Measurements from ENCODE around the gene CATSPER3. TPM values are rescaled to one million over a fixed set of nuclear protein-coding genes. Genes with fewer than 3 reads are reported as not detected.

The CATSPER3 gene
- total and polyA plus RNA-seq, 3 donors from 2014 or later = 11.8 to 56.6 (median 21.7) TPM

DNA sequence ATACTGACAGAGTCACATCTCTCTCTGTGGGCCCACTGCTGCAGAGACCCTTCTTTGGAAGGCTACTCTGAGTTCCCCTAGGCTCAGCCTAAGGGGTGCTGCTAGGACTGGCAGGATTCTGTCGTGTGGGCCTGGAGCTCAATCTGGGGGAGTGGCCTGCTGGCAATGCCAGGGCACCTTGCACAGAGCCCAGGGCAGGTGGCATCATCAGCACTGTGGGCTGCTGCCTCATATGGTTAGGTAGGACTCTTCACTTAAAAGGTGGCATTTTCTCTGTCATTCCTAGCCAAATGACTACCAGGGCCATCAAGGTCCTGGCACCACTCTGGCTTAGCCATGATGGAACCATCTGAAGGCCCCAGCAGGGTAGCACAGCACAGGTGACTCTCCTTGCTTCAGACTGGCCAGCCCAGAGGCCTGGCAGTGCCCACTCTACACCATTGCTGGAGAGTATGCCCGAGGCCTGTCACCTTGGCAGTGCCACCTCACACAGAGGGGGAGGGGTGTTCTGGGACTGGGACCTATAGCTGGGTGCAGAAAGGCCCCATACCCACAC is 44.4 kb downstream of the CATSPER3 start:
- no peak overlapping the region for H3K4me3 ChIP-seq
- H3K36me3 ChIP-seq (ENCODE audit: low read depth, missing control alignments) = no peaks in the 10 kb centered on the region
- H3K9me3 ChIP-seq = no peaks in the 10 kb centered on the region
- H3K27me3 ChIP-seq = no peaks in the 10 kb centered on the region
- DNase-seq = no peak
- H3K27ac ChIP-seq = no peak overlapping the region
- H3K4me1 ChIP-seq = no peaks in the 10 kb centered on the region
- 94 to 100% methylated on average over 1 to 2 of the region's 2 CpGs for WGBS, 2 donors
- no peak for TF ChIP-seq POLR2A (IDR thresholded peaks at IDR 0.05)
- TF ChIP-seq, protein P1, sequence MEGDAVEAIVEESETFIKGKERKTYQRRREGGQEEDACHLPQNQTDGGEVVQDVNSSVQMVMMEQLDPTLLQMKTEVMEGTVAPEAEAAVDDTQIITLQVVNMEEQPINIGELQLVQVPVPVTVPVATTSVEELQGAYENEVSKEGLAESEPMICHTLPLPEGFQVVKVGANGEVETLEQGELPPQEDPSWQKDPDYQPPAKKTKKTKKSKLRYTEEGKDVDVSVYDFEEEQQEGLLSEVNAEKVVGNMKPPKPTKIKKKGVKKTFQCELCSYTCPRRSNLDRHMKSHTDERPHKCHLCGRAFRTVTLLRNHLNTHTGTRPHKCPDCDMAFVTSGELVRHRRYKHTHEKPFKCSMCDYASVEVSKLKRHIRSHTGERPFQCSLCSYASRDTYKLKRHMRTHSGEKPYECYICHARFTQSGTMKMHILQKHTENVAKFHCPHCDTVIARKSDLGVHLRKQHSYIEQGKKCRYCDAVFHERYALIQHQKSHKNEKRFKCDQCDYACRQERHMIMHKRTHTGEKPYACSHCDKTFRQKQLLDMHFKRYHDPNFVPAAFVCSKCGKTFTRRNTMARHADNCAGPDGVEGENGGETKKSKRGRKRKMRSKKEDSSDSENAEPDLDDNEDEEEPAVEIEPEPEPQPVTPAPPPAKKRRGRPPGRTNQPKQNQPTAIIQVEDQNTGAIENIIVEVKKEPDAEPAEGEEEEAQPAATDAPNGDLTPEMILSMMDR (IDR thresholded peaks at IDR 0.05) = no peak
- intact Hi-C loops (cut with DNase I; ENCODE audit: low total_unique reads) = no loop called here

DNA sequence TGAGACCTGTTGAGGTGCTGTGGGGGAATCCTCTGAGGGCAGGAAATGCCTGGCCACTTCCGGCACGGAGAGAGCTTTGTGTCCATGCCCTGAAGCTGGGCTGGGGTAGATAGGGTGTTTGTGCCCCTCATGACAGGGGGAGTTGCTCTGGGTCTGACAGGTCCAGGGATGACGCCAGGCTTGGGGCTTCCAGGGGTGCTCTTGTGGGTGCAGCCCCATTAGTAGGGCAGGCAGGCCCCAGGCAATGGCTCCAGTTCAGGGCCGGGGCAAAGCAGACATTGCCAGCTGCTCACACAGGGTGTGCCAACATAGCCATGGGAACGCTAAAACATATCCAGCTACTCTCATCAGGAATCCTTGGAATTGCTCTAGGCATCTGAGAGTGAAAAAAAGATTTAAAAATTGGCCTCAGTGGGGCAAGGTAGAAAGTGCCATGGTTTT is 45.3 kb downstream of the CATSPER3 start:
- no peaks in the 10 kb centered on the region for H3K36me3 ChIP-seq (ENCODE audit: low read depth, missing control alignments)
- no peak for DNase-seq
- H3K4me1 ChIP-seq = no peaks in the 10 kb centered on the region
- H3K9me3 ChIP-seq = no peaks in the 10 kb centered on the region
- H3K27ac ChIP-seq = no peak overlapping the region
- no peak for TF ChIP-seq POLR2A (IDR thresholded peaks at IDR 0.05)
- TF ChIP-seq, protein P1 (IDR thresholded peaks at IDR 0.05) = no peak
- intact Hi-C loops (cut with DNase I; ENCODE audit: low total_unique reads) = no loop called here
- H3K27me3 ChIP-seq = no peaks in the 10 kb centered on the region
- H3K4me3 ChIP-seq = no peak overlapping the region
- 79 to 97% methylated on average over 5 of the region's 5 CpGs for WGBS, 2 donors

DNA sequence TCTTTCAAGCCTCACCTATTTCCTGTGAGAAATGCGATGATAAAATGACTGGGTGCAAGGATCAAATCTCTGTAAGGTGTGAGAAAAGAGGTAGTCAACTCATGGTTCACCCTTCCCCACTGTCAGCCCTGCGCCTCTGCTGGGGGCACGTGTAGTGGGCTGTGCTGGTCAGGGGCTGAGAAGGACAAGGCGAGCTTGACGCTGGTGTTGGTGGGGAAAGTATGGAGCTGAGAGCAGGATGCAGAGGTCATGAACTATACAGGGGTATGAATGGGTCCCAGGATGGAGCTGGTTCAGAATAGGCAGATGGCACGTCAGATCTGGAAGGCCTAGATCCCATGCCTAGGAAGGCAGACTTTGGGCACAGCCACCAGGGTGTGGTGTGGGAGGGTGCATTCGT is 45.7 kb downstream of the CATSPER3 start:
- Histone ChIP-seq H3K27me3 (no peaks in the 10 kb centered on the region), H3K4me1 (no peaks in the 10 kb centered on the region), H3K27ac (no peak overlapping the region), H3K9me3 (no peaks in the 10 kb centered on the region), H3K4me3 (no peak overlapping the region), H3K36me3 (ENCODE audit: low read depth, missing control alignments) (no peaks in the 10 kb centered on the region)
- TF ChIP-seq, protein P1 (IDR thresholded peaks at IDR 0.05) = no peak
- no peak for TF ChIP-seq POLR2A (IDR thresholded peaks at IDR 0.05)
- DNase-seq = no peak
- intact Hi-C loops (cut with DNase I; ENCODE audit: low total_unique reads) = no loop called here
- 91 to 92% methylated on average over 7 of the region's 7 CpGs for WGBS, 2 donors

DNA sequence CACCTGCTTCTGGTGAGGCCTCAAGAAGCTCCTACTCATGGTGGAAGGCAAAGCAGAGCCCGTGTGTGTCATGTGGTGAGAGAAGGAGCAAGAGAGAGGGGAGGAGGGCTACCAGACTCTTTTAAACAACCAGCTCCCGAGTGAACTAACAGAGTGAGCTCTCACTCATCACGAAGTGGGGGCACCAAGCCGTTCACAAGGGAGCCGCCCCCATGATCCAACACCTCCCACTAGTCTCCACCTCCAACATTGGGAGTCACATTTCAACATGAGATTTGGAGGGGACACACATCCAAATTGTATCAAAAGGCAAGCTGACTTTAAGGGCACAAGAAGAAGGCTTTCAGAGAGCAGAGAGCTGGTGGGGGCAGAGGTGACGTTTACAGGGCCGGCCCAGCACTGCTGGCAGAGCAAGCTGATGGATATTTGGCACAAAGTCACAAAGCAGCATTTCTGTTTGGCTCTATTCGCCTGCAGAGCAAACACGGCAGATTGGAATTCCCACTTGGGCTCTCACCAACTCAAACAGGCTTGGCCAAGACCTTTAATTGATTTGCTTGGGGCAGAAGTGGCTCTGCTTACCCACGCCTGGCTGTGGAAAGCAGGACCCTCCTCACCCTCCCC is 46.4 kb downstream of the CATSPER3 start:
- WGBS, 2 donors = 72 to 75% methylated on average over 10 of the region's 10 CpGs

More for the DNA sequence above, 46.4 kb downstream of the CATSPER3 start:
- no peak for DNase-seq
- no peak overlapping the region for H3K4me3 ChIP-seq
- no peaks in the 10 kb centered on the region for H3K9me3 ChIP-seq
- intact Hi-C loops (cut with DNase I; ENCODE audit: low total_unique reads) = no loop called here
- H3K36me3 ChIP-seq (ENCODE audit: low read depth, missing control alignments) = no peaks in the 10 kb centered on the region
- H3K27me3 ChIP-seq = no peaks in the 10 kb centered on the region
- TF ChIP-seq, protein P1 (IDR thresholded peaks at IDR 0.05) = no peak
- H3K27ac ChIP-seq = no peak overlapping the region
- H3K4me1 ChIP-seq = no peaks in the 10 kb centered on the region
